K562 (cell line): ENCODE data around the gene NFS1. TPM values are rescaled to one million over a fixed set of nuclear protein-coding genes. Genes with fewer than 3 reads are reported as not detected.
A peak's percentile ranks its signal among the peaks of the same experiment; 100 is the strongest.

Experiments
- CHD4 ChIP-seq: fragments of 200-600 bp; sonication (generic); IDR thresholded peaks from 3 replicates; pipeline ENCODE4 v1.6.1; 2012; ENCODE audit warnings: low read depth, mild to moderate bottlenecking, mixed read lengths, low read length, inconsistent platforms; ENCODE audit not compliant: insufficient read depth, insufficient replicate concordance, poor library complexity, severe bottlenecking
- GTF2A2 ChIP-seq: IDR thresholded peaks from 2 replicates; pipeline ENCODE4 v1.6.1; 2016; ENCODE audit warnings: mild to moderate bottlenecking, missing genetic modification characterization, missing compliant biosample characterization
- HOXB6 ChIP-seq: fragments of 250-450 bp; sonication (Bioruptor Pico); IDR thresholded peaks from 2 replicates; pipeline ENCODE4 v1.5.1; 2022; ENCODE audit warnings: mild to moderate bottlenecking, borderline replicate concordance
- KDM5B ChIP-seq: fragments of 200-600 bp; sonication (generic); IDR thresholded peaks from 2 replicates; pipeline ENCODE4 v1.6.1; 2012; ENCODE audit warnings: low read depth, mild to moderate bottlenecking, moderate library complexity, low read length, control low read depth, inconsistent platforms; ENCODE audit not compliant: insufficient replicate concordance
- KLF13 ChIP-seq: fragments of 450-650 bp; IDR thresholded peaks from 2 replicates; pipeline ENCODE4 v1.6.1; 2016; ENCODE audit warnings: missing genetic modification characterization, low read depth, mild to moderate bottlenecking, missing compliant biosample characterization, moderate library complexity, borderline replicate concordance
- KLF16 ChIP-seq: IDR thresholded peaks from 2 replicates; pipeline ENCODE4 v1.6.1; 2016; ENCODE audit warnings: antibody characterized with exemption
- NCOA2 ChIP-seq, 2 experiments: fragments of 450-650 bp; IDR thresholded peaks; 2 replicates each; pipeline ENCODE4 v1.6.1; 2018; ENCODE audit warnings: mild to moderate bottlenecking in 2 of 2, moderate library complexity in 1 of 2; ENCODE audit not compliant: partially characterized antibody in 2 of 2
- PCBP1 ChIP-seq: fragments of 200-400 bp; formaldehyde crosslinking; IDR thresholded peaks from 2 replicates; pipeline ENCODE4 v1.6.1; 2018; ENCODE audit warnings: mild to moderate bottlenecking, low read depth, low read length; ENCODE audit not compliant: poor library complexity, severe bottlenecking
- PTRF ChIP-seq: fragments of 450-650 bp; IDR thresholded peaks from 2 replicates; pipeline ENCODE4 v1.6.1; 2016; ENCODE audit warnings: mild to moderate bottlenecking, missing genetic modification characterization, missing compliant biosample characterization
- SMAD1 ChIP-seq: fragments of 150-350 bp; IDR thresholded peaks from 2 replicates; pipeline ENCODE4 v1.6.1; 2014; ENCODE audit warnings: low read length, low read depth; ENCODE audit not compliant: partially characterized antibody
- ZNF24 ChIP-seq: fragments of 450-650 bp; IDR thresholded peaks from 2 replicates; pipeline ENCODE4 v1.6.1; 2016
- ZNF644 ChIP-seq: fragments of 200-800 bp; sonication (Bioruptor generic); IDR thresholded peaks from 2 replicates; pipeline ENCODE4 v1.6.1; 2016; ENCODE audit warnings: low read depth, missing genetic modification characterization, missing compliant biosample characterization
- polyA plus RNA-seq, 8 experiments: library from polyadenylated mRNA; depleted of rRNA in 4 of 8; stranded (reverse) in 5 of 8; unstranded in 3 of 8; fragments of >200 nt; fragmentation: Nextera tagmentation in 2 of 8; fragmentation: Illumina TruSeq in 1 of 8; extraction: Ambion mirVana in 2 of 8; extraction: Trizol in 1 of 8; gene quantifications; 2 replicates each; pipeline versions ENCODE4 v1.2.1 to v1.2.3, GENCODE V29; 2011 to 2014; ENCODE audit warnings: inconsistent platforms in 1 of 8, missing spikeins in 1 of 8
- total RNA-seq, 7 experiments: library from RNA; depleted of rRNA in 6 of 7; stranded (reverse); fragments of >200 nt in 6 of 7; fragmentation: Illumina TruSeq in 2 of 7; extraction: Trizol in 2 of 7; gene quantifications; 2 replicates each; pipeline versions ENCODE4 v1.2.1 to v1.2.3, GENCODE V29; 2011 to 2021; ENCODE audit warnings: low replicate concordance in 1 of 7
- TF ChIP-seq, protein P1 (sequence below): fragments of 250-450 bp; sonication (Bioruptor Pico); IDR thresholded peaks from 2 replicates; pipeline ENCODE4 v1.4.0; 2020; ENCODE audit warnings: mild to moderate bottlenecking, moderate library complexity
- TF ChIP-seq, protein P2 (sequence below): fragments of 450-650 bp; conservative IDR thresholded peaks from 2 replicates; pipeline ENCODE4 v1.6.1; 2016; ENCODE audit warnings: missing genetic modification characterization, low read depth, mild to moderate bottlenecking, control low read depth, missing compliant biosample characterization
- TF ChIP-seq, protein P3 (sequence below): sonication (generic); formaldehyde crosslinking; IDR thresholded peaks from 2 replicates; pipeline ENCODE4 v1.8.1; 2023; ENCODE audit warnings: mild to moderate bottlenecking, missing genetic modification reagents

NFS1 gene
- total and polyA plus RNA-seq, 9 of the 15 experiments (the other 6 are each of a cell fraction or from before 2014, with no cell fraction given) = 11.5 to 84.8 (median 47.1) TPM

DNA sequence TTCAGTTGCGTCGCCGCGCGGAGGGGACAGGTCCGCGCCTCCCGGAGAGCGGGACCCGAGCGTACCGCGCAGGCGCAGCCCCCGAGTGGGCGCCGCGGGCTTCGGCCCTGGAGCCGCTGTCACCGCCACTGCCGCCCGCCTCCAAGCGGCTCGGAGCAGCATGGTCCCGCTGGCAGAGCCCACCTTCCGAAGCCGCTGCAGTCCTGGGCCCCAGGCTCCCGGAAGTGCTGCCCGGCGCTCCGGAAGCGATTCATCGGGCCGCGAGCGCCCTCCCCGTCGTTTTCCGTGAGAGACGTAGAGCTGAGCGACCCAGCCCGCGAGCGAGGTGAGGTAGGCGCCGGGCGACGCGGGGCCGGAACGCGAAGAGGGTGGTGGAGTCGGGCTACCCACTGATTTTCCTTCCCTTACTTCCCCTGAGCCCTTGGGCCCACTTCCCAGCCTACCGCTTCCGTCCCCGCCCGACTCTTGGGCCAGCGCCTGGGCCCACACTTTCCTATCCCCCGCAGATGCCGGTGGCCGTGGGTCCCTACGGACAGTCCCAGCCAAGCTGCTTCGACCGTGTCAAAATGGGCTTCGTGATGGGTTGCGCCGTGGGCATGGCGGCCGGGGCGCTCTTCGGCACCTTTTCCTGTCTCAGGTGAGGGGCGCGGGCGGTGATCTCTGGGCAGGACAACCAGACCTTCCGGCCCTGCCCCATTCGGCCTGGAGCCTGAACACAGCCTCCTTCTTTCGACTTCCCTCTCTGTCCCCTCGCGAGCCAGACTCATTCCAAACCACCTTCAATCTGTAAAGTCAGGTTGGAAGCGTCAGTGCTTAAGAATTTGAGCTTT, at the start of gene NFS1, which contains the start of gene ROMO1 (continued):
- no peak; the same call in 1 of the 2 replicates for TF ChIP-seq KLF13 (tag)
- TF ChIP-seq NCOA2 (IDR thresholded peaks at IDR 0.05; ENCODE audit: partially characterized antibody in 2 of 2) = no peak
- TF ChIP-seq PTRF (tag) = no peak
- no peak for TF ChIP-seq CHD4
- TF ChIP-seq, protein P1, sequence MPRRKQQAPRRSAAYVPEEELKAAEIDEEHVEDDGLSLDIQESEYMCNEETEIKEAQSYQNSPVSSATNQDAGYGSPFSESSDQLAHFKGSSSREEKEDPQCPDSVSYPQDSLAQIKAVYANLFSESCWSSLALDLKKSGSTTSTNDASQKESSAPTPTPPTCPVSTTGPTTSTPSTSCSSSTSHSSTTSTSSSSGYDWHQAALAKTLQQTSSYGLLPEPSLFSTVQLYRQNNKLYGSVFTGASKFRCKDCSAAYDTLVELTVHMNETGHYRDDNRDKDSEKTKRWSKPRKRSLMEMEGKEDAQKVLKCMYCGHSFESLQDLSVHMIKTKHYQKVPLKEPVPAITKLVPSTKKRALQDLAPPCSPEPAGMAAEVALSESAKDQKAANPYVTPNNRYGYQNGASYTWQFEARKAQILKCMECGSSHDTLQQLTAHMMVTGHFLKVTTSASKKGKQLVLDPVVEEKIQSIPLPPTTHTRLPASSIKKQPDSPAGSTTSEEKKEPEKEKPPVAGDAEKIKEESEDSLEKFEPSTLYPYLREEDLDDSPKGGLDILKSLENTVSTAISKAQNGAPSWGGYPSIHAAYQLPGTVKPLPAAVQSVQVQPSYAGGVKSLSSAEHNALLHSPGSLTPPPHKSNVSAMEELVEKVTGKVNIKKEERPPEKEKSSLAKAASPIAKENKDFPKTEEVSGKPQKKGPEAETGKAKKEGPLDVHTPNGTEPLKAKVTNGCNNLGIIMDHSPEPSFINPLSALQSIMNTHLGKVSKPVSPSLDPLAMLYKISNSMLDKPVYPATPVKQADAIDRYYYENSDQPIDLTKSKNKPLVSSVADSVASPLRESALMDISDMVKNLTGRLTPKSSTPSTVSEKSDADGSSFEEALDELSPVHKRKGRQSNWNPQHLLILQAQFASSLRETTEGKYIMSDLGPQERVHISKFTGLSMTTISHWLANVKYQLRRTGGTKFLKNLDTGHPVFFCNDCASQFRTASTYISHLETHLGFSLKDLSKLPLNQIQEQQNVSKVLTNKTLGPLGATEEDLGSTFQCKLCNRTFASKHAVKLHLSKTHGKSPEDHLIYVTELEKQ (CRISPR knock-in tag) = no peak
- TF ChIP-seq ZNF644 (tag) = no peak
- TF ChIP-seq KLF16 = no peak
- TF ChIP-seq HOXB6 = no peak
- TF ChIP-seq GTF2A2 (tag) = no peak
- no peak for TF ChIP-seq ZNF24
- peak; percentile 64 for TF ChIP-seq KDM5B
- TF ChIP-seq, protein P2, sequence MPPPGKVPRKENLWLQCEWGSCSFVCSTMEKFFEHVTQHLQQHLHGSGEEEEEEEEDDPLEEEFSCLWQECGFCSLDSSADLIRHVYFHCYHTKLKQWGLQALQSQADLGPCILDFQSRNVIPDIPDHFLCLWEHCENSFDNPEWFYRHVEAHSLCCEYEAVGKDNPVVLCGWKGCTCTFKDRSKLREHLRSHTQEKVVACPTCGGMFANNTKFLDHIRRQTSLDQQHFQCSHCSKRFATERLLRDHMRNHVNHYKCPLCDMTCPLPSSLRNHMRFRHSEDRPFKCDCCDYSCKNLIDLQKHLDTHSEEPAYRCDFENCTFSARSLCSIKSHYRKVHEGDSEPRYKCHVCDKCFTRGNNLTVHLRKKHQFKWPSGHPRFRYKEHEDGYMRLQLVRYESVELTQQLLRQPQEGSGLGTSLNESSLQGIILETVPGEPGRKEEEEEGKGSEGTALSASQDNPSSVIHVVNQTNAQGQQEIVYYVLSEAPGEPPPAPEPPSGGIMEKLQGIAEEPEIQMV (tag) = no peak
- no peak for TF ChIP-seq SMAD1
- TF ChIP-seq, protein P3, sequence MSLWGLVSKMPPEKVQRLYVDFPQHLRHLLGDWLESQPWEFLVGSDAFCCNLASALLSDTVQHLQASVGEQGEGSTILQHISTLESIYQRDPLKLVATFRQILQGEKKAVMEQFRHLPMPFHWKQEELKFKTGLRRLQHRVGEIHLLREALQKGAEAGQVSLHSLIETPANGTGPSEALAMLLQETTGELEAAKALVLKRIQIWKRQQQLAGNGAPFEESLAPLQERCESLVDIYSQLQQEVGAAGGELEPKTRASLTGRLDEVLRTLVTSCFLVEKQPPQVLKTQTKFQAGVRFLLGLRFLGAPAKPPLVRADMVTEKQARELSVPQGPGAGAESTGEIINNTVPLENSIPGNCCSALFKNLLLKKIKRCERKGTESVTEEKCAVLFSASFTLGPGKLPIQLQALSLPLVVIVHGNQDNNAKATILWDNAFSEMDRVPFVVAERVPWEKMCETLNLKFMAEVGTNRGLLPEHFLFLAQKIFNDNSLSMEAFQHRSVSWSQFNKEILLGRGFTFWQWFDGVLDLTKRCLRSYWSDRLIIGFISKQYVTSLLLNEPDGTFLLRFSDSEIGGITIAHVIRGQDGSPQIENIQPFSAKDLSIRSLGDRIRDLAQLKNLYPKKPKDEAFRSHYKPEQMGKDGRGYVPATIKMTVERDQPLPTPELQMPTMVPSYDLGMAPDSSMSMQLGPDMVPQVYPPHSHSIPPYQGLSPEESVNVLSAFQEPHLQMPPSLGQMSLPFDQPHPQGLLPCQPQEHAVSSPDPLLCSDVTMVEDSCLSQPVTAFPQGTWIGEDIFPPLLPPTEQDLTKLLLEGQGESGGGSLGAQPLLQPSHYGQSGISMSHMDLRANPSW (CRISPR knock-in tag) = 0 out of 2 replicates have a peak, but pooled peaks have one; percentile 85
- peak; percentile 54 for TF ChIP-seq PCBP1
